ENCODE measurements around the gene RNF141. TPM values are rescaled to one million over a fixed set of nuclear protein-coding genes. Genes with fewer than 3 reads are reported as not detected.

RNF141 gene
- total RNA-seq, 1 experiment from 2014 or later: 23.2 TPM

DNA sequence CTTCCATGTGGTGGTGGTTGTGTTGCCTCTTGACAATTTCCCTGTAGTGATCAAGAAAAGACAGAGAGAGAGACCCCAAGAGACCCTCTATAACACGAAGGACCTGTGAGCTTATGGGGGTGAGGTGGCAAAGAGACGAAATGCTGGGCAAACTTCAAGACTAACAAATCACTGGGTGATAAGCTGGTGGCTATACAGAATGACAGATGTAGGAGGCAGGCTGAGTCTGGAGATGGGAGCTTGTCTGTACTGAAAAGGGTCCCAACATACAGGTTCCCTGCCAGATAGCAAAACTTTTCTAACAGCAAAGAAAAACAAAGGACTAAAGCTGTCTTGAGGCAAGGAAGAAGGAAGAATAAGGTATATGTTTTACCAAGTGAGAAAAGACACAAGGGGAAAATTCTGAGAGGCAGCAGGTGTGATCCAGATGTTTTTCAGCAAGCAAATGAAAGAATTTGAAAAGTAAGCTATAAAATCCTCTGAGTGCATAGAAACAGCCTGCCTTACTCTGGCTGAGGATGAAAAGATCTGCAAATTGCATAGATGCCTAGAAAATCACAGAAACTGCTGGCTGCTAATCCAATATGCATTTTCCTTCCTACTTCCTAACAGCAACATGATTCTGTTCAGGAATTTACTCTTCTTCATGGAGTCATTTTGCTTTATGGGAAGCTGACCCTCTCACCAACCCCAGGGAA is 49.4 kb upstream of the RNF141 start:
- DNase-seq (ENCODE audit: low spot score): no peak
- TF ChIP-seq ZBTB21 (CRISPR knock-in tag; IDR thresholded peaks at IDR 0.05; ENCODE audit: borderline replicate concordance) (no peak), GRHL2 (CRISPR knock-in tag; IDR thresholded peaks at IDR 0.05; ENCODE audit: insufficient replicate concordance, severe bottlenecking) (no peak), RELA (CRISPR knock-in tag; IDR thresholded peaks at IDR 0.05; ENCODE audit: borderline replicate concordance) (no peak), TEAD1 (CRISPR knock-in tag; IDR thresholded peaks at IDR 0.05) (no peak), GTF2I (CRISPR knock-in tag; conservative IDR thresholded peaks at IDR 0.05) (no peak), ZNF232 (CRISPR knock-in tag; IDR thresholded peaks at IDR 0.05) (no peak), RORB (CRISPR knock-in tag; IDR thresholded peaks at IDR 0.05) (no peak), NR2C2 (CRISPR knock-in tag; IDR thresholded peaks at IDR 0.05) (no peak), ESRRA (CRISPR knock-in tag; IDR thresholded peaks at IDR 0.05; ENCODE audit: borderline replicate concordance) (no peak), ATF1 (CRISPR knock-in tag; IDR thresholded peaks at IDR 0.05) (no peak), STAT6 (CRISPR knock-in tag; conservative IDR thresholded peaks at IDR 0.05; ENCODE audit: low read depth) (no peak), E2F5 (CRISPR knock-in tag; IDR thresholded peaks at IDR 0.05) (no peak), TP53 (CRISPR knock-in tag; IDR thresholded peaks at IDR 0.05) (no peak), ZNF423 (CRISPR knock-in tag; IDR thresholded peaks at IDR 0.05) (no peak), ZSCAN18 (CRISPR knock-in tag; IDR thresholded peaks at IDR 0.05) (no peak), ERG (CRISPR knock-in tag; IDR thresholded peaks at IDR 0.05) (no peak), SOX15 (CRISPR knock-in tag; IDR thresholded peaks at IDR 0.05) (no peak), MAX (CRISPR knock-in tag; IDR thresholded peaks at IDR 0.05) (no peak), NR3C1 (CRISPR knock-in tag; conservative IDR thresholded peaks at IDR 0.05; ENCODE audit: low read depth) (no peak)
- TF ChIP-seq, protein P1, sequence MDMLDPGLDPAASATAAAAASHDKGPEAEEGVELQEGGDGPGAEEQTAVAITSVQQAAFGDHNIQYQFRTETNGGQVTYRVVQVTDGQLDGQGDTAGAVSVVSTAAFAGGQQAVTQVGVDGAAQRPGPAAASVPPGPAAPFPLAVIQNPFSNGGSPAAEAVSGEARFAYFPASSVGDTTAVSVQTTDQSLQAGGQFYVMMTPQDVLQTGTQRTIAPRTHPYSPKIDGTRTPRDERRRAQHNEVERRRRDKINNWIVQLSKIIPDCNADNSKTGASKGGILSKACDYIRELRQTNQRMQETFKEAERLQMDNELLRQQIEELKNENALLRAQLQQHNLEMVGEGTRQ (CRISPR knock-in tag; IDR thresholded peaks at IDR 0.05): no peak
- H3K27me3 Mint-ChIP-seq (ENCODE audit: low read depth): no peaks in the 10 kb centered on the region
- H3K27ac Mint-ChIP-seq: no peak overlapping the region
- H3K4me1 Mint-ChIP-seq: no peaks in the 10 kb centered on the region; the same call in 1 of the 2 replicates
- H3K4me3 Mint-ChIP-seq: no peak overlapping the region
- H3K36me3 Mint-ChIP-seq: no peaks in the 10 kb centered on the region
- ChIA-PET POLR2A (interaction anchor here (0.6 kb wide), 1 partner anchor 58 kb away, joined by 4 read pairs; no protein-coding TSS in a partner anchor), CTCF (interaction anchor here (1.4 to 1.5 kb wide), 2 partner anchors 34 to 50 kb away, joined by 4 read pairs; partner anchors contain the start of gene RNF141)
- no peak for ATAC-seq
- no peaks in the 10 kb centered on the region for H3K9me3 Mint-ChIP-seq

All from WTC11 (cell line).